ENCODE results near the gene CLEC17A.
"Not testable (repeated sequence)": the region's sequence is repeated elsewhere in the genome, so short reads cannot be mapped to it uniquely, and the experiment has no call there.

Gene CLEC17A

DNA sequence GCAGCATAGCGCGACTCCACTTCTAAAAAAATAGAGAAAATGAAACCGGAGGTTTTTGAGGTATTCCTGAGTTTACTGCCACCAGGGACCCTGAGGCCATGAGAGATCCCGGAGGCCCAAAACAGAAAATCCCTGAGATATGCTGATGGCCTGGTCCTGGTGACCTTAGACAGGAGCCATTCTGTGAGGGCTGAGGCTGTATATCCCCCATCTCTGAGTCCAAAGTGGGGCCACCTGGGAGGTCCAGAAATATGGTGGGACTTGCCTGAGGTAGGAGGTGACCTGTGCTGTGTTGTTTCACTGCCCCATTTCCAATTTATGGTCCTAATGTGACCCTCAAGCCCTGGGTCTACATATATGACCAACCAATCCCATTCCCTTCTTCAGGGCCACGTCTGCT, 1.5 kb downstream of the CLEC17A start:
- DNase-seq, result not testable (repeated sequence)

DNA sequence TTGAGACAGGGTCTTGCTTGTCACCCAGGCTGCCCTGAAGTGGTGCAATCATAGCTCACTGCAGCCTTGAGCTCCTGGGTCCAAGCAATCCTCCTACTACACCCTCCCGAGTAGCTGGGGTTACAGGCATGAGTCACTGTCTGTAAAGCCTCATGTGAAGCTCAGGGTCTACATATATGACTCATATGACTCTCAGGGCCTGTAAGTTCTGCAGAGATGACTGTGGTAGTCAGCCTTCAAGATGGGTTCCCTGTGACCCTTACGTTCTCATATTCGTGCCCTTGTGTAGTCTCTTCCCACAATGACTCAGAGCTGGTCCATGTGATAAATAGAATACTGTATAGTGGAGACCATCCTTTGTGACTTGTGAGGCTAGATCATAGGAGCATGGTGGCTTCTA, 2.3 kb downstream of the CLEC17A start:
- DNase-seq, result not testable (repeated sequence)

DNA sequence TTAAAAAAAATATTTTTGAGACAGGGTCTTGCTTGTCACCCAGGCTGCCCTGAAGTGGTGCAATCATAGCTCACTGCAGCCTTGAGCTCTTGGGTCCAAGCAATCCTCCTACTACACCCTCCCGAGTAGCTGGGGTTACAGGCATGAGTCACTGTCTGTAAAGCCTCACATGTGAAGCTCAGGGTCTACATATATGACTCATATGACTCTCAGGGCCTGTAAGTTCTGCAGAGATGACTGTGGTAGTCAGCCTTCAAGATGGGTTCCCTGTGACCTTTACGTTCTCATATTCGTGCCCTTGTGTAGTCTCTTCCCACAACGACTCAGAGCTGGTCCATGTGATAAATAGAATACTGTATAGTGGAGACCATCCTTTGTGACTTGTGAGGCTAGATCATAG, 6.5 kb downstream of the CLEC17A start:
- DNase-seq, result not testable (repeated sequence)

DNA sequence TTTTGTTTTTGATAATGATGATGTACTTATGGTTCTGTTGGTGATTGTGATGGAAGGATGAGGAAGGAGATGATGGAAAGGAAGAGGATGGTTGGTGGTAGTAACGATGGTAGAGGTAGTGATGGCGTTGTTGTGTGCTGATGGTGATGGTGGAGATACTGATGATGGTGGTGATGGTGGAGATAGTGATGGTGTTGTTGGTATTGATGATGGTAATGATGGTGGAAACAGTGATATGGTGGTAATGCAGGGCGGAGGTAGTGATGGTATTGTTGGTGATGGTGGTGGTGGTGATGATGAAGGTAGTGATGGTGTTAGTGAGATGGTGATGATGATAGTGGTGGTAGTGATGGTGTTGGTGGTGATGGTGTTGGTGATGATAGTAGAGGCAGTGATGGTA, 12.7 kb downstream of the CLEC17A start:
- no peak for DNase-seq

DNA sequence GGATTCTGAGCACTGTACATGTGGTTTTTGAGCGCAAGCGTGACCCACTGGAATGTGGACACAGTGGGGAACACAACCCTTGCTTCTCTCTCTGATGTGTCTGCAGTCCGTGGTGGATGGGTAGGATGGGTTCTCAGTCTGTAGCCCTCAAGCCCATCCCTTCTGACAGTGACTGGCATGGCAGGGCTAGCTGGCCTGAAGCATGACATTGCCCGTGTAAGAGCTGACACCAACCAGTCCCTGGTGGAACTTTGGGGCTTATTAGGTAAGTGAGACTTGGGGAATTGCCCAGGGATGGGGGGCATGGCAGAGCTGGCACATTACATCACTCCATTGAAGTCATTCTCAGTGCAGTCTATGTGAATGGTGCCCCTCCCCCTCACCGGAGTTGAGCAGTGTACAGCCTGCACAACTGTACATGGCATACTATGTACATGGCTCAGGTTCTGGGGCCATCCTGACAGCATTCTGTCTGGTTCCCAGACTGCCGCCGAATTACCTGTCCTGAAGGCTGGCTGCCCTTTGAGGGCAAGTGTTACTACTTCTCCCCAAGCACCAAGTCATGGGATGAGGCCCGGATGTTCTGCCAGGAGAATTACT, 16.8 kb downstream of the CLEC17A start:
- no peak for DNase-seq

DNA sequence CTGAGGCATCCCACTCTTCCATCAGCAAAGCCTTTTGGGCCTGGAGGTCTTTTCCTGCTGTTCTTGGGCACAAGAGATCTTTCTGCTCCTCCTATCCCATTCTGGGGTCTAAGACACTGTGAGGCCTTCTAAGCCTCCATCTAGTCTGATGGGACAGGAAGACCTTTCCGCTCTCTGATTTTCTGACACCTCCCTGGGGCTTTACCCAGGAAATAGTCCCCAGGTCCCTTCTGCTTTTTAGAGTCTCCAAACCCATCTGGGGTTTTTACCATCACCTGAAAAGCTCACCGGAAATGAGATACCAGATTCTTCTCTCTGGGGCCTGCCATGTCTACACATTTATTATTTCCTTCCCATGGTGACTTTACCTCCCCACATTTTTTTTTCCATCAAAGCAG, 21.1 kb downstream of the CLEC17A start:
- no peak for DNase-seq

DNA sequence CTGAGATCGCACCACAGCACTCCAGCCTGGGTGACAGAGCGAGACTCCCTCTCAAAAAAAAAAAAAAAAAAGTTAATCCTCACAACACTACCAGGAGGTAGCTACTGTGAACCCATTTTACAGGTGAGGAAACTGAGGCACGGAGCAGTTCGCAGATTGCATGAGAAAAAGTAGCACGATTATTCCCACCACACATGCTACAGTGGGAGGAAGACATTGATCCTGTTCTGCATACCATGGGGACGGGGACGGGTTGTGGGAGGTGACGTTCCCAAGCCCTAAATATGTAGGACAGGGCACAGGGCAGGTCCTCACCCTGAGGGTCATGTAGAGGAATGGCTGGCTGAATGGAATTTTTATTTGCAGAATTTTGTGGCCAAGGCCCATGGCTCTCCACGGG, 23.7 kb downstream of the CLEC17A start:
- no peak for DNase-seq

DNA sequence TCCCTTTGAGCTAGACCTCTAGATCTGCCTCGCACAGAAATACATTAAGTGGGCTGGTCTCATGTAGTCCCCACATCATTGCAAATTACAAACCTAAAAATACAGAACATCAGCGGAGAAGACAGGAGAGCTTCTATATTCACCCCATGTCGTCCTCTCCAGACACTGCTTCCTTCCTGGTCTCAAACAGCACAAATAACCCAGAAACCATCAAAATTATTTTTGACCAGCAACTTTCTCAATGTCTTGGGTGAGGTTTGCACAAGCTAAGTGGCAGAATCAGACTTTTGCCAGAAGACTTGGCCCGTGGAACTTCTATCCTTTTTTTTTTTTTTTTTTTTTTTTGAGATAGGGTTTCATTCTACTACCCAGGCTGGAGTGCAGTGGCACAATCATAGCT, 28.2 kb downstream of the CLEC17A start:
- no peak for DNase-seq

DNA sequence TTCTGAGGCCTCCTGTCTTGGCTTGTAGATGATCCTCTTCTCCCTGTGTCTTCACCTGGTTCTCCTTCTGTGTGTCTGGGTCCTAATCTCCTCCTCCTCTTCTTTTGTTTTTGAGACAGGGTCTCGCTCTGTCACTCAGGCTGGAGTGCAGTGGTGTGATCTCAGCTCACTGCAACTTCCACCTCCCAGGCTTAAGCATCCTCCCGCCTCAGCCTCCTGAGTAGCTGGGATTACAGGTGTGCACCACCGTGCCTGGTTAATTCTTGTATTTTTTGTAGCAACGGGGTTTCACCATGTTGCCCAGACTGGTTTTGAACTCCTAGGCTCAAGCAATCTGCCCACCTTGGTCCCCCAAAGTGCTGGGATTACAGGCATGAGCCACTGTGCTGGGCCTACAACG, 29.4 kb downstream of the CLEC17A start:
- not testable (repeated sequence) for DNase-seq

DNA sequence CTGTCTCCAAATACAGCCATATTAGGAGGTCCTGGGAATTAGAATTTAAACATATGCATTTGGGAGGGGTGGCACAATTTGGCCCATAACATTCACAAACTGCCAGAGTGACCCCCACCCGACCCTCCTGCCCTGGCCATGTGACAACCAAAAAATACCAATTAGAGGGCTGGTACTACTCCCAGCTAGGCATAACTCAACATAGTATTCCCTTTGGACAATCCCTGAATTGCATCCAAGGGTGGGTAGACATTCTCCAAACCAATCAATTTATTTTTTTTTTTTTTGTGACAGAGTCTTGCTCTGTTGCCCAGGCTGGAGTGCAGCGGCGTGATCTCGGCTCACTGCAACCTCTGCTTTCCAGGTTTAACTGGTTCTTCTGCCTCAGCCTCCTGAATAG, 29.8 kb downstream of the CLEC17A start:
- no peak for DNase-seq

DNA sequence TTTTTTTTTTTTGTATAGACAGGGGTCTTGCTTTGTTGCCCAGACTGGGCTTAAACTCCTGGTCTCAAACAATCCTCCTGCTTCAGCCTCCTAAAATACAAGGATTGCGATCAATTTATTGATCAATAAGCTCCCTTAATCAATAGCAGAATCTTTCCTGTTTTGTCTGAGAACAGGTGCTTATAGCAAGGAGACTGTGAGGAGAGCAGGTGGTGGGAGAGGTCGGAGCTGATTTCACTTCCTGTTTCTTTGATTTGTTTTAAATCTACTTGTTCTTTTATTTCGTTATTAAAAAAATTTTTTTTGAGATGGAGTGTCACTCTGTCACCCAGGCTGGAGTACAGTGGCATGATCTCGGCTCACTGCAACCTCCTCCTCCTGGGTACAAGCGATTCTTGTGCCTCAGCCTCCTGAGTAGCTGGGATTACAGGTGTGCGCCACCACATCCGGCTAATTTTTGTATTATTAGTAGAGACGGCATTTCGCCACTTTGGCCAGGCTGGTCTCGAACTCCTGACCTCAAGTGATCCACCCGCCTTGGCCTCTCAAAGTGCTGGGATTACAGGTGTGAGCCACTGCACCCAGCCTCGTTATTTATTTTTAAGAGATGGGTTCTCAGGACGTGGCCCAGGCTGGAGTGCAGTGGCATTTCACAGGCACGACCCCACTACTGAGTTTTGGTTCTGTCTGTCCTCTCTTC, 30.7 kb downstream of the CLEC17A start:
- not testable (repeated sequence) for DNase-seq

DNA sequence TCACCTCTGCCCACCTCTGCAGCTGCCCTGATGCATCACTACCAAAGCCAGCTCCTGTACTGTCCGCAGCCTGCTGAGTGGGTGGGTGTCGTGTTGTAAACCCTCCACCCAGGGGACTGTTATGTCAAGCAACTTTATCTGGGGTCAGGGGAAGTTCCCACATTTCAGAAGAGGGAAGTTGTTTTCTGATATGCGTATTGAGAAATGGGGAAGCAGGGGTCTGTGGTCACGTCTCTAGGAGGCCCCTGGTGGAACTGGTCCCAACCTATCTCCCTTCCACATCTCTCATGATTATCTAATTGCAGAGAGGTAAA, 31.2 kb downstream of the CLEC17A start:
- peak; percentile 90 for DNase-seq

DNA sequence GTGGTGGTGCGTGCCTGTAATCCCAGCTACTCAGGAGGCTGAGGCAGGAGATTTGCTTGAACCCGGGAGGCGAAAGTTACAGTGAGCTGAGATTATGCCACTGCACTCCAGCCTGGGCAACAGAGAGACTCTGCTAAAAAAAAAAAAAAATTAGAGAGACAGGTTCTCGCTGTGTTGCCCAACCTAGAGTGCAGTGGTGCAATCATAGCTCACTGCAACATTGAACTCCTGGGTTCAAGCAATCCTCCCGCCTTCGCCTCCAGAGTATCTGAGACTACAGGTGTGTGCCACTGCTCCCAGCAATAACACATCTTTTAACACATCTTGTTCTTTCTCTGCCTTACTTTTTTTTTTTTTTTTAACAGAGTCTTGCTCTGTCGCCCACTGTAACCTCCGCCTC, 32.7 kb downstream of the CLEC17A start:
- no peak for DNase-seq

DNA sequence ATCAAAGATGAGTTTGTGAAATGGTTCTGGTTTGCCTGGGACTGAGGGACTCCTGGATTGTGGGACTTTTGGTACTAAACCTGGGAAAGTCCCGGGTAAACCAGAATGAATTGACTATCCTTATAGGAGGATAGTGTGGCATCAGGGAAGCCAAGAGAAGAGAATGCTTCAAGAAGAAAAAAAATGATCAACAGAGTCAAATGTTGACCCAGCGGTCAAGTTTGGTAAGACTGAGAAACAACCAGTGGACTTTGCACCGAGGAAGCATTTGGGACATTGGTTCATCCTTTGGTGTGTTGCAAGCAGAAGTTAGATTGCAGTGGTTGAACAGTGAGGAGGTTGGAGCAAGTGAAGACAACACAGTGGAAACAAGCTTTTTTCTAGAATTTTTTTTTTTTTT, 33.5 kb downstream of the CLEC17A start:
- DNase-seq, result peak; percentile 88

DNA sequence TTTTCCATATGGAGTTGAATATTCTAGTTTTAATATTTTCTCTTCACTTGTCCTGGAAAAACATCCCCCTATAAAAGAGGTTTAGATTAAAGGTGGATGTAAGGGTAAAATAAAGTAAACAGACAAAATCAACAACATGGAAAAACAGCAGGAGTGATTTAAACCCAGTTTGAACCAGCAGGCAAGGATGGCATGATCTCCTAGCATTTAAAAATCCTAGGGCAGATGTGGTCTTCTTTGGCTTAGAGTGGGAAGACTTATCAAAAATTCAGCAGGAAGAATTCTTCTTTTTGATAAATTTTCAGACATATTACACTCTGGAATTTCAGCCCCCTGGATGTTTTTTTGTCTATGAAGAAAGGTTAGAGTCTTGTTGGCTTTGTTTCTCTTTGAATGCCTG, 36.5 kb downstream of the CLEC17A start:
- DNase-seq, result no peak

DNA sequence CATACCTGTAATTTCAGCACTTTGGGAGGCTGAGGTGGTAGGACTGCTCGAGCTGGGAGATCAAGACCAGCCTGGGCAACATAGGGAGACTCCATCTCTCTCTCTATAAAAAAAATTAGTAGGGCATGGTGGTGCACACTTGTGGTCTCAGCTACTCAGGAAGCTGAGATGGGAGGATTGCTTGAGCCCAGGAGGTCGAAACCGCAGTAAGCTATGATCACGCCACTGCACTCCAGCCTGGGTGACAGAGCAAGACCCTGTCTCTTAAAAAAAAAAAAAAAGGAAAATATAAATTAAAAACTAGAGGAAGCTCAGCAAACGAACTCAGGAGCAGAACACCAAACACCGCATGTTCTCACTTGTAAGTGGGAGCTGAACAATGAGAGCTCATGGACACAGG, 41.6 kb downstream of the CLEC17A start:
- not testable (repeated sequence) for DNase-seq

DNA sequence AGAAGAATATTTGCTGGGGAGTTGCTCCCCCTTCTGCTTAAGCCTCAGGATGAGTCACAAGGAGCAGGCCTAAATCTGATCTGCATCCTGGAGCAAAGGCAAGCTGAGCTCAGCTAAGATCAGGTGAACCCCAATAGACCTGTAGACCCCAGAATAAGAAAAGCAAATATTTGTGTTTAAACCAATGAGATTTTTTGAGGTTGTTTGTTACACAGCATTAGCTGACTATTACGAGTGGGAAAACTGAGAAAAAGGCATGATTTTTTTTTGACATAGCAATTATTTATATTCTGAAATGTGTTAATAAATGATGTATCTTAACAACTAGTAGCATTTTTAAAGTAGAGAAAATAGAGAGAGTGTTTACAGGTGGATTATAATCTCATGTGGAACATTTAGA, 46.7 kb downstream of the CLEC17A start:
- no peak for DNase-seq

DNA sequence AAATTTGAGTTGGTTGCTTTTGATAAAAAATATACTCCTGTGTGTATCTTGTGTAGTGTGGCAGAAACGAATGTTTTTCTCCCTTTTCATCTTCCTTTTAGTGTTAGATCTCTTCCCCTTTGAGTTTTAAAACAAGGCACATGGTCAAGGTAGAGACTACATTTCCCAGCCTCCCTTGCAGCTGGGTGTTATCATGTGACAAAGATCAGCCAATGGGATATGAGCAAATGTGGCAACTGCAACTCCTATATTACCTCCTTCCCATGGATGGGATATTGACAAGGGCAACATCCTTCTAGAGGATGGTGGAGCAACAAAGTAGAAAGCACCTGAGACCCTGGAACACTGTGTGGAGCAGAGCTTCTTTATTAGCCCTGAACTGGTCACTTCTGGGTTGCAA, 49.4 kb downstream of the CLEC17A start:
- no peak for DNase-seq

DNA sequence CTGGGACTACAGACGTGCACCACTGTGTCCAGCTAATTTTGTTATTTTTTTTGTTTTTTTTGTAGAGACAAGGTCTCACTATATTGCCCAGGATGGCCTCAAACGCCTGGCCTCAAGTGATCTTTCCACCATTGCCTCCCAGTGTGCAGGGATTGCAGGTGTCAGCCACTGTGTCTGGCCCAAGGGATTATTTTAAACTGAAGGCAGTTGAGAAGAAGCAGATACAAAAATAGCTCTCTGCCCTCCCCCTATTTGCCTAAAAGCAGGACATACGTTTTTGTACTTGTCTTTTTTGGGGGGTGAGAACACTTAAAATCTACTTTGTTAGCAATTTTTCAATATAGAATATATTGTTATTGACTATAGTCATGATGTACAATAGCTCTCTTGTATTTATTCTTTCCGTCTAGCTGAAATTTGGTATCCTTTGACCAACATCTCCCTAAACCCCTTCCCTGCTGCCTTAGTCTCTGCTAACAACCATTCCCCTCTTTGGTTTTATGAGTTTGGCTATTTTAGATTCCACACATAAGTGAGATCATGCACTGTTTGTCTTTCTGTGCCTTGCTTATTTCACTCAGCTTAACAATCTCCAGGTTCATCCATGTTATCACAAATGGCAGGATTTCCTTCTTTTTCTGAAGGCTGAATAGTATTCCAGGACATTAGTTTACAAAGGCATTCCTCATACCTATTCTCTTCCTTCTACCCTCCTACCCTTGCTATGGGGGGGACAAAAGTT, 56.8 kb downstream of the CLEC17A start:
- no peak for DNase-seq

DNA sequence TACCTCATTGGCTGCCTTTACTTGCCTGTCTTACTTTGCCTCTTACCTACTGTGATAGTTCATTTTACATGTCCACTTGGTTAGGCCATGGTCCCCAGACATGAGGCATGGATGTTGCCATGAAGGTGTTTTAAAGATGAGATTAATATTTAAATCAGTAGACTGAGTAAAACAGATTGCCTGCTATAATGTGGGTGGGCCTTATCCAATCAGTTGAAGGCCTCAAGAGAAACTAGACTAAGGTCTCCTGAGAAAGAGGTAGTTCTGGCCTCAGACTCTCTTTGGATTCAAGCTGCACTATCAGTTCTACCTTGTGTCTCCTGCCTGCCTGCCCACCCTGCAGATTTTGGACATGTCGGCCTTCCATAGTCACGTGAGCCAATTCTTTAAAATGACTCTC, 65.6 kb downstream of the CLEC17A start:
- no peak for DNase-seq

DNA sequence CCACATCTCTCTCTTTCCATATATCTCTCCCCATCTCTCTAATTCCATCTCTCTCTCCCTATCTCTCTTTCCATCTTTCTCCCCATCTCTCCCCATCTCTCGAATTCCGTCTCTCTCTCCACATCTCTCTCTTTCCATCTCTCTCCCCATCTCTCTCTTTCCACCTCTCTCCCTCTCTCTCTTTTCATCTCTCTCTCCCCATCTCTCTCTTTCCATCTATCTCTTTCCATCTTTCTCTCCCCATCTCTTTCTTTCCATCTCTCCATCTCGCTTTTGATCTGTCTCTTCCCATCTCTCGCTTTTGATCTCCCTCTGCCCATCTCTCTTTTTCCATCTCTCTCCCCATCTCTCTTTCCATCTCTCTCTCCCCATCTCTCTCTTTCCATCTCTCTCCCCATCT, 66.1 kb downstream of the CLEC17A start:
- DNase-seq, result no peak

DNA sequence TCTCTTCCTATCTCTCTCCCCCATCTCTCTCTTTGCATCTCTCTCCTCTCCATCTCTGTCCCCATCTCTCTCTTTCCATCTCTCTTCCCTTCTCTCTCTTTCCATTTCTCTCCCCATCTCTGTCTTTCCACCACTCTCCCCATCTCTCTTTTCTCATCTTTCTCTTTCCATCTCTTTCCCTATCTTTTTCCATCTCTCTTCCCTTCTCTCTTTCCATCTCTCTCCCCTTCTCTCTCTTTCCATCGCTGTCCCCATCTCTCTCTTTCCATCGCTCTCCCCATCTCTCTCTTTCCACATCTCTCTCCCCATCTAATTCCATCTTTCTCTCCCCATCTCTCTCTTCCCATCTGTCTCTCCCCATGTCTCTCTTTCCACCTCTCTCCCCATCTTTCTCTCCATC, 67.3 kb downstream of the CLEC17A start:
- DNase-seq, result no peak

DNA sequence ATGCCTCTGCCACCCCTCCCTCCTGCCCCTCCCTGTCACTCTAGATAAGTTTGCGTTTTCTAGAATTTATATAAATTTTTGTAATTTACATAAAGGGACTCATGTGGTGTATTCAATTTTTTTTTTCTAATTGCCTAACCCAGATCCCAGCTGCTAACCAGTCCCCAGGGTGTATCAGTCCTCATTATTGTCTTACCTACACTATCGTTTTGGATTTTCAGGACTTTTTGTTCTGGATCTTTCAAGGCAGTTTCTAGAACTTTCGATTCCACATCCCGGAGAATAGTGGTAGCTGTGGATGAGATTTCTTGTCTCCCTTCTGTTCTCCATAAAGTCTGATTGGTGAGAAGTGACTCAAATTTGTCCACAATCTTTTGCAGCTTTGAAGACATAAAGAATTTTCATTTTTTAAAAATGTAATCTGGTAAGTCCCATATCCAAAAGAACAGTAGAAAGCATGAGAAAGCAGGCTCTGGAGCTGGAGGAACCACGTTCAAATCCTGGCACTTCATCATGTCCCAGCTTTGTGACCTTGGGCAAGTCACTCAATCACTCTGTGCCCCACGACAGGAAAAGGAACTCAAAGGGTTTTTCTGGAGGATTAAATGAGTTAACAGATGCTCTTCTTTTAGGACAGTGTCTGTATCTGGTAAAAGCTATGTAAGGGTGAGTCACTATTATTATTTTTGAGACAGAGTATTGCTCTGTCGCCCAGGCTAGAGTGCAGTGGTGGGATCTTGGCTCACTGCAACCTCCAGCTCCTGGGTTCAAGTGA, 72.1 kb downstream of the CLEC17A start:
- no peak for DNase-seq

DNA sequence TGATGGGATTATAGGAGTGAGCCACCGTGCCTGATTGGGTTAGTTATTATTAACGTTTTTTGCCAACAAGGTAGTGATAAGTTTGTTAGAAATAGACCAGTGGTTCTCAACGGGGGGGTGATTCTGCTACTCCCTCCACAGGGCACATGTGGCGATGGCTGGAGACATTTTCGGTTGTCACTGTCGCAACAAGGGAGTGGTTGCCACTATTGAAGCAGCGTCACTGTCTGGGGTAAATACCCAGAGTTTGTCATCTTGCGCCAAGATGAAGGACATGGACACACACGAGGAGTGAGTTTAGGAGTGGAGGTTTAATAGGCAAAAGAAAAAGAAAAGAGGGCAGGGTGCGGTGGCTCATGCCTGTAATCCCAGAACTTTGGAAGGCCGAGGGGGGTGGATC, 72.8 kb downstream of the CLEC17A start:
- no peak for DNase-seq

Measured in GF-D8 (cell line).